Activated naive CD4-positive, alpha-beta T cell treated with anti-CD3 and anti-CD28 coated beads, Interleukin-2, amount 50 U/mL, for 72 hours (primary cell): ENCODE results near the gene RASD1. TPM values are rescaled to one million over a fixed set of nuclear protein-coding genes. Genes with fewer than 3 reads are reported as not detected.

Experiments
- ATAC-seq, 2 donors: fragments of 150-1000 bp; cut with Tn5 transposase; 2 replicates each; pipeline ENCODE4 v1.10.0; 2021; ENCODE audit warnings: mild to moderate bottlenecking in 2 of 2, moderate library complexity in 2 of 2
- DNase-seq, 2 donors: peaks; one replicate each; pipeline ENCODE4 v3.0.0; 2021 to 2022; ENCODE audit warnings: low spot score in 2 of 2
- H3K27ac Mint-ChIP-seq, 2 donors: one replicate each; pipeline ENCODE4 v1.8.0; 2022; ENCODE audit warnings: mild to moderate bottlenecking in 2 of 2, mixed read lengths in 2 of 2
- H3K36me3 Mint-ChIP-seq, 2 donors: one replicate each; pipeline ENCODE4 v1.8.0; 2022; ENCODE audit warnings: mixed read lengths in 2 of 2
- H3K9me3 Mint-ChIP-seq, 2 donors: one replicate each; pipeline ENCODE4 v1.8.0; 2022; ENCODE audit warnings: mixed read lengths in 2 of 2
- total RNA-seq, 2 donors: library from RNA; stranded (reverse); gene quantifications; one replicate each; pipeline ENCODE4 v1.2.3, GENCODE V29; 2022

Gene RASD1
- total RNA-seq, 2 donors from 2014 or later, result 0.71 to 1.2 TPM

- ATAC-seq (no peak), DNase-seq (no peak)
- Mint-ChIP-seq H3K27ac (no peak overlapping the region), H3K36me3 (no peaks in the 10 kb centered on the region), H3K9me3 (no peaks in the 10 kb centered on the region)
These were observed 9.5 kb upstream of the RASD1 start for GRCh38 chr17:17505610-17506171.

GRCh38 chr17:17505151-17505550 is 9.0 kb upstream of the RASD1 start:
- DNase-seq (no peak), ATAC-seq (no peak)
- Mint-ChIP-seq H3K9me3 (no peaks in the 10 kb centered on the region), H3K36me3 (no peaks in the 10 kb centered on the region), H3K27ac (no peak overlapping the region)

DNA sequence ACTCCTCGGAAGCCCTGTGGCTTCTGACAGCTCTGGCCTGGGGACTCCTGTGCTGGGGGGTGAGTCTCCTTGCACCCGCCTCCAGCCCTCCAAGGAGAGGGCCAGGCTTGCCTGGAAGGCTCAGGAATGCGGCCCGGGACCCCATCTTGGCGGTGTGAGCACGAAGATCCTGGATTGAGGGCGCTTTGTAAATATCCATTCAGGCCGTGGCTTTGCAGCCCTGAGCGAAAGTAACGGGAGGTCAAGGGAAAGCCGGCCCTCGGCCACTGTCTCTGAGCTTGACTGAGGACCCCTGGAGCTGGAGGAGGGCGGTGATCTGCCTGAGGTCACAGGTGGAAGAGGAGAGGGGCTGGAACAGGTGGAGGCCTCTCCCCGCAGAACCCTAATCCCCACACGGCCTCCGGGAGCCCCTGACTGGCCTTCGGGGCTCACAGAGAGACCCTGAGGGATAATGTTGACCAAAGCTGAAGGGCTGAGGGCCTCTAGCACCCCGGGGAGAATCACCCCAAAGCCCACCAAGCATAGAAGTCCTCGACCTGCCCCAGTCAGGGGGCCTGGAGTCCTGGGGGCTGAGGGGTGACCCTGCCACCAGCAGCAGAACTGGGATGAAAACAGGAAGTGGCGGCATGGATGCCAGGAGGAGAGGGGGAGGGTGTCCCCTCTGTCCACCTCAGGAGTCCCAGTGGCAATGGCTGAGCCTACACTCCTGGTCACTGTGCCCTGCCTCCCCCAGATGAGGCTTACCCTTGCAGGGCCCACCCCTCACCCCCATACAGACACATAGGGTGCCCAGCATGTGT is 8.3 kb upstream of the RASD1 start:
- DNase-seq (no peak), ATAC-seq (no peak)
- H3K27ac Mint-ChIP-seq, result no peak overlapping the region
- no peaks in the 10 kb centered on the region for H3K9me3 Mint-ChIP-seq
- no peaks in the 10 kb centered on the region for H3K36me3 Mint-ChIP-seq

DNA sequence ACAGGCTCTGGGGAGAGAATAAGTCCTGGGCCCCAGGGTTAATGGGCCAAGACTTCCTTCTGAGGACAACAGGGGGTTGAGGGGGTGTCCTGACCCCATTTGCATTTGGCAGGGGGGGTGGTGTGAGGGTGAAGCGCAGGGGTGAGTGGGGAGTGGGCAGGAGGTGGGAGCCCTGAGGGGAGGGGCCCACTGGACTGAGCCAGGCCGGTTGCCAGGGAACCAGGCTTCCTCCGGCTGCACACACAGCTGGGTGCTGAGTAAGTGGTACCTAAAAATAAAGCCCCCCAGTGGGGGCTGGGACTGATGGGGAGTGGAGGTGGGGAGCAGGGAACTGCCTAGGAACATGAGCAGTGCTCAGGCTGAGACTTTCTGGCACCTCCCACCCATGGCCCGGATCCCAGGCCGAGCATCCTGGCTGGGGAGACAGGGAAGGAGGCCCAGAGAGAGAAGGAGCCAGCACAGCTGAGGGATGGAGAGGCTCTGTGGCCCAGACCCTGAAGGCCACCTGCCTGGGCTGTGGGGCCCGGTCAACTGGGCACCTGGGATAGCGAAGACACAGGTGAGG is 7.5 kb upstream of the RASD1 start:
- ATAC-seq (no peak), DNase-seq (no peak)
- H3K9me3 Mint-ChIP-seq, result no peaks in the 10 kb centered on the region
- no peaks in the 10 kb centered on the region for H3K36me3 Mint-ChIP-seq
- no peak overlapping the region for H3K27ac Mint-ChIP-seq

GRCh38 chr17:17502741-17503565 is 6.8 kb upstream of the RASD1 start:
- Mint-ChIP-seq H3K36me3 (no peaks in the 10 kb centered on the region), H3K27ac (peak overlapping the region in 1 of 2 donors; percentile 22), H3K9me3 (no peaks in the 10 kb centered on the region)
- DNase-seq (no peak), ATAC-seq (no peak)

GRCh38 chr17:17500999-17501605 is 4.9 kb upstream of the RASD1 start:
- H3K27ac Mint-ChIP-seq, result peak overlapping the region in 1 of 2 donors; percentile 44
- no peak for DNase-seq
- ATAC-seq, result no peak
- H3K36me3 Mint-ChIP-seq, result no peaks in the 10 kb centered on the region
- H3K9me3 Mint-ChIP-seq, result no peaks in the 10 kb centered on the region

DNA sequence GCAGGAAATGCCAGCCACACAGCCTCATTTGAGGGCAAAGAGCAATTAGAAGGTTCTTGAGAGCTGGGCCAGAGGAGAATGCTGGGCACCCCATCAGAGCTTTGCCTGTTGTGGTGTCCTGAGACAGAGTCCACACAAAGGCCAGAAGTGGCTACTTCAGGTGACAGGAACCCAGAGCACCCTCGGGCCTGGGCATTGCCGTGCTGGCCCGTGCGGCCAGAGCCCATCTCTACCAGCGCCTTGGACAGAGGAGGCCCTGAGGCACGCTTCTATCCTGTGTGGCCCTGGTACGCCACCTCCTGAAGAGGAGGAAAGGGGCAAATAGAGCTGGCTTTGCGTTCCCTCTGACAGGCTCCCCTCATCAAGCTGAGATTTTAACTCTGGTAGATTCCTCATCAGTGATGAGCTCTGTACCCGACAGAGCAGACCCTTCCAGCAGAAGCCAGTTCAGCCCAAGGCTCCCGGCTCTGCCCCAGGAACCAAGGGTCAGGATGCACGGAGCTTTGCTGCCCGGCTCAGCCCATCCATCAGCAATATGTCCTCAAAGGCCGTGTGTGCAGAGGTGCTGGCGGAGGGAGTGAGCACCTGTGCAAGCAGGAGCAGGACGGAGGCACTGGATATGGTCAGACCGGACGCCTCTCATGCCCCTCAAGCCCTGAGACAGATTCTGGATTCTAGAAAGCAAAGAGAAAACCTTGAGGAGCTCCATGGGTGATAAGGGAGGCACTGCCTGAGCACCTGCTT is 3.4 kb upstream of the RASD1 start:
- no peak for ATAC-seq
- H3K27ac Mint-ChIP-seq, result no peak overlapping the region
- DNase-seq, result no peak
- H3K36me3 Mint-ChIP-seq, result peaks cover 0 to 4% of the 10 kb centered on the region in 2 donors
- no peaks in the 10 kb centered on the region for H3K9me3 Mint-ChIP-seq

GRCh38 chr17:17498606-17499301 is 2.6 kb upstream of the RASD1 start:
- ATAC-seq (no peak), DNase-seq (no peak)
- no peaks in the 10 kb centered on the region for H3K9me3 Mint-ChIP-seq
- peaks cover 0 to 4% of the 10 kb centered on the region in 2 donors for H3K36me3 Mint-ChIP-seq
- no peak overlapping the region for H3K27ac Mint-ChIP-seq

GRCh38 chr17:17497845-17498520 is 1.8 kb upstream of the RASD1 start:
- H3K36me3 Mint-ChIP-seq, result peaks cover 0 to 4% of the 10 kb centered on the region in 2 donors
- no peak overlapping the region for H3K27ac Mint-ChIP-seq
- DNase-seq, result no peak
- H3K9me3 Mint-ChIP-seq, result no peaks in the 10 kb centered on the region
- ATAC-seq, result no peak

DNA sequence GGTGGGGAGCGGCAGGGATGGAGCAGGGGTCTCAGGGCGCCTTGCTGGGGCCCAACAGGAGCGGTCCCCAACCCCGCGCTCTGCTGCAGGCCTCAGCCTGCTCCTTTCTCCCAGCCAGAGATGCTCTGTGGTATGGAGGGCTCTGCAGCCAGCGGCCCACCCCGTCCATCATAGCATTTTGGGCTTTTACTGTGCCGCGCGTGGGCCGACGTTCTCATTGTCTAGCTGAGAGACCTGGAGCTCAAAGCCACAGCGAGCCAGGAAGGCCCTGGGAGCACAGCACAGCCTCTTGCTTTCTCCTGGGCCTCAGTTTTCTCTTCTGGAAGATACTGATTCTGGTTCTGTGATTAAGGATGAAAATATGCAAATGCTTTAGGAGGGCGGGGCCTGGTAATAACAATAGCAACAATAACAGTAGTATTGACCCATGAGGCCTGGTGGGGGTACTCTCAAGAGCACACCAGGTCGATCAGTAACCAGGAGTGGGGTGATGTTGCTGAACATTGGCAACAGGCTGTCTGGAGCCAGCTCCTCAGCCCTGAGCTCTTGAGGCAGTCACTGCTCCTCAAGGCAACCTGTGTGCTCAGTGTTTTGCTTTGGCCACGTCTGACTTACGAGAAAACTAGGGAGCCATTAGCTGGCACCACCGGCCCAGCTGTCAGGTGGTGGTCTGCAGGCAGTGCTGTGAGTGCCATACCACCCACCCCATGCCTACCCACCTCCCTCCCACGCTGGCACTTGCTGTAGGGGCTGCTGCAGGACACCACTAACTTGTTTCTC is 1.1 kb upstream of the RASD1 start:
- no peak for DNase-seq
- Mint-ChIP-seq H3K27ac (no peak overlapping the region), H3K36me3 (peaks cover 5 to 9% of the 10 kb centered on the region in 2 donors), H3K9me3 (no peaks in the 10 kb centered on the region)
- no peak for ATAC-seq

- H3K9me3 Mint-ChIP-seq, result no peaks in the 10 kb centered on the region
- no peak overlapping the region for H3K27ac Mint-ChIP-seq
- DNase-seq, result peak in 1 of 2 donors; percentile 45
- ATAC-seq, result peak in 1 of 2 donors; percentile 6
- peaks cover 6 to 11% of the 10 kb centered on the region in 2 donors for H3K36me3 Mint-ChIP-seq
These were observed 533 bp downstream of the RASD1 start for GRCh38 chr17:17495536-17496188.

GRCh38 chr17:17494870-17495535 is 1.2 kb downstream of the RASD1 start:
- ATAC-seq (no peak), DNase-seq (peak in 1 of 2 donors; percentile 31)
- H3K9me3 Mint-ChIP-seq, result no peaks in the 10 kb centered on the region
- H3K36me3 Mint-ChIP-seq, result peaks cover 6 to 11% of the 10 kb centered on the region in 2 donors
- no peak overlapping the region for H3K27ac Mint-ChIP-seq

DNA sequence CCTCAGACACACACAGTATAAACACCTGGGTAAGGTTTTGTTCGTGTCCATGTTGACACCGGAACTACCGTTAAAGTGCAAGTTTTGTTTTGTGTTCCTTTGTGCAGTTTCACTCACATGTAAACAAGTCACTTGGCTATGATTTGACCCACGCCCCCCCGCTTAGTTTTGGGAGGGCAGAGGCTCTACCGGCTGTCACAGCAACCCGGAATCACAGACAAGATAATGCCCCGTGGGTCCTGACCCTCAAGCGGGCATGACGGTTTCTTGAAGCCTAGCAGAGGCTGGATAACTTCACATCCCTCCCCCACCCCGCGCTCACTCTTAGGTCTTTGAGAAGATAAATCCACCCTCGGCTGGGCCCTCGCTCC is 1.7 kb downstream of the RASD1 start:
- peaks cover 6 to 11% of the 10 kb centered on the region in 2 donors for H3K36me3 Mint-ChIP-seq
- ATAC-seq, result no peak
- H3K27ac Mint-ChIP-seq, result no peak overlapping the region
- DNase-seq, result no peak
- no peaks in the 10 kb centered on the region for H3K9me3 Mint-ChIP-seq
